Ecto neural progenitor cell (in vitro differentiated cells): ENCODE data around the gene GSTM4.
"Not testable (repeated sequence)": the region's sequence is repeated elsewhere in the genome, so short reads cannot be mapped to it uniquely, and the experiment has no call there.

ENCODE experiments used
- DNase-seq: peaks from one replicate; pipeline ENCODE4 v3.0.0-alpha.2; 2018; ENCODE audit warnings: low spot score

GSTM4 gene

DNA sequence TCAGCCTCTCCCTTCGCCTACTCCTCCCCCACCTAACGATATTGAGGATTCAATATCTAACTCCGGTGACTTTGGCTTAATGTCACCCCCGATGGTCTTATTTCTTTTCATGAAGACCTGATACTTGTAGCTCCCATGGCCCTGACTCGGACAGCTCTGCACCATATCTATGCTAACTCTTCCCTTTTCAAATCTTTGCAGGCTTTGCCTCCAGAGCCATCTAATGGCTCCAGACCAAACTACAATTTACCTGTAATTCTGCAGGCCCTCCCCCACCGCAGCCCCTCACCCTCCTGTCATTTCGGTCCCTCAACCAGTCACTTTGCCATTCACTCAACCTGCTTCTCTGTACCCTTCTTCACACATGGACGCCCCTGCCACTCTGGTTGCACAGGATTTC is 48.3 kb downstream of the GSTM4 start:
- no peak for DNase-seq

DNA sequence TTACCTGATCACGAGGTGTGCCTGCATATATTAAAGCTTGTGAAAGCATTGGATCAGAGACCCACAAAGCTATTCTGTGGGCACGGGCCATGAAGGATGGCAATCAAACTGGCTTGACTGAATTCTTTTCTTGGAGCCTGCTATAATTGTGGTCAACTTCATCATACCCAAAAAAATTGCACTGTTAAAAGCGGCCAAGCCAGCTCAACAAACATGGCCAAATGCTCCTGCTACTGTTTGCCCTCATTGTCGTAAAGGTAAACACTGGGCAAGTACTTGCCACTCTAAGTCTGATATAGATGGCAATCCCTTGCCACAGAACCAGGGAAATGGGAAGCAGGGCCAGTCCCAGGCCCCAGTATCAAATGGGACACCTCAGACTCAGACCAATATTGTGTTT is 49.5 kb downstream of the GSTM4 start:
- no peak for DNase-seq

DNA sequence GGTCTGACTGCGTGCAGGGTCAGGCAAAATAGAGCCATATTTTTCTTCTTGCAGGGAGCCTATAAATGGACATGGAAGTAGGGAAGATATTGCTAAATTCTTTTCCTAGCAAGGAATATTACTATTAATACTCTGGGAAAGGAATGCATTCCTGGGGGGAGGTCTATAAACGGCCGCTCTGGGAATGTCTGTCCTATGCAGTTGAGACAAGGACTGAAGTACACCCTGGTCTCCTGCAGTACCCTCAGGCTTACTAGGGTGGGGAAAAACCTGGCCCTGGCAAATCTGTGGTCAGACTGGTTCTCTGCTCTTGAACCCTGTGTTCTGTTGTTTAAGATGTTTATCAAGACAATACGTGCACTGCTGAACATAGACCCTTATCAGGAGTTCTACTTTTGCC is 53.0 kb downstream of the GSTM4 start:
- DNase-seq: not testable (repeated sequence)

DNA sequence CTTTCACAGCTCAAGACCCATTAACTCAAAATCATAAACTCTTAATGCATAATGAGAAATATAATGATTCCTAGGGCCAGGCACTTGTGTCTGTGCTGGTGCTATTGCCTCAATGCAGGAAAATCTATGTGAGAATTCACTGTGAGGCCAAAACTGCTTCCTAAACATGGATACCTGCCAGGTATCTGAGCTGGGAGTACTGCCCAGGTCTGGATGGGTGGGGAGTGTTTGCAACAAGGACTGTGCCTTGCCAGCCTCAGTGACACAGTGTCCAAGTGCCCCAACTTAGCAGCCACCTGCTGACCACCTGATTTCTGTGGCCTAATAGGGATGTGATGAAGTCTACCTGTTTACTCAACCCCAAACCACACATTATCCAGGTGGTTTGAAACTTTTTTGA is 53.9 kb downstream of the GSTM4 start:
- not testable (repeated sequence) for DNase-seq
